Skeletal muscle tissue (tissue), 4 donors: ENCODE measurements around the gene KBTBD12. TPM values are rescaled to one million over a fixed set of nuclear protein-coding genes. Genes with fewer than 3 reads are reported as not detected.

ENCODE experiments used
- H3K27ac ChIP-seq: one replicate; pipeline ENCODE4 v1.7.0; 2013; ENCODE audit warnings: mild to moderate bottlenecking, low read depth, low read length, inconsistent platforms
- H3K27me3 ChIP-seq, 3 donors: one replicate each; pipeline ENCODE4 v1.7.0; 2013; ENCODE audit warnings: low read length in 3 of 3; ENCODE audit not compliant: control insufficient read depth in 3 of 3, insufficient read depth in 3 of 3
- H3K36me3 ChIP-seq, 3 donors: one replicate each; pipeline ENCODE4 v1.7.0; 2013; ENCODE audit warnings: low read length in 3 of 3; ENCODE audit not compliant: control insufficient read depth in 3 of 3, insufficient read depth in 3 of 3
- H3K4me1 ChIP-seq, 3 donors: one replicate each; pipeline ENCODE4 v1.7.0; 2013; ENCODE audit warnings: low read length in 3 of 3, mild to moderate bottlenecking in 3 of 3; ENCODE audit not compliant: control insufficient read depth in 3 of 3, insufficient read depth in 3 of 3
- H3K4me3 ChIP-seq, 3 donors: one replicate each; pipeline ENCODE4 v1.7.0; 2013; ENCODE audit warnings: low read length in 3 of 3
- H3K9ac ChIP-seq, 3 donors: one replicate each; pipeline ENCODE4 v1.7.0; 2013; ENCODE audit warnings: low read length in 3 of 3, mild to moderate bottlenecking in 3 of 3, moderate library complexity in 2 of 3, low read depth in 1 of 3
- H3K9me3 ChIP-seq, 3 donors: one replicate each; pipeline ENCODE4 v1.7.0; 2013; ENCODE audit warnings: low read length in 3 of 3; ENCODE audit not compliant: control insufficient read depth in 3 of 3
- total RNA-seq: library from RNA; depleted of rRNA; stranded (reverse); fragments of >200 nt; gene quantifications from one replicate; pipeline ENCODE4 v1.2.3, GENCODE V29; 2014
- donor health status: Osteomylitis.

The KBTBD12 gene
- total RNA-seq, 1 donor from 2014 or later = 13.6 TPM

DNA sequence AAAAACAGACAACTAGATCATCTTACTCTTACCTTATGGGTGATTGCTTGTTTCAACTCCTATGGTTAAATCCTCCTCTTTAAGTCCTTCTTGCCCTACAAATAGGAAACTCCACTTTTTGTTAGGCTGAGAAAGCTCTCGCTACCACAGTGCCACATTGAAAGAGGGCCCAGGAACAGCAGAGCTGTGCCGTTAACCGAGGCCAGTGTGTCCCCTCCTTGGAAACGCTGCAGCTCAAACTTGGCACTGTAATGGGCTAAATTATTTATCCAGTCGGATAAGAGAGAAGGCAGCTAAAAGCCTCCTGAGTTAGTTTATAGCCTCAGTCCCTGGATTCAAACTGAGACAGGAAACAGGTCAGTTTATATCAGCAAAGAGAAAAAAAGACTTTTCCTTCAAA, 46.1 kb downstream of the KBTBD12 start:
- no peaks in the 10 kb centered on the region for H3K36me3 ChIP-seq
- H3K27ac ChIP-seq = no peak overlapping the region
- no peak overlapping the region for H3K9ac ChIP-seq
- no peaks in the 10 kb centered on the region for H3K27me3 ChIP-seq
- no peaks in the 10 kb centered on the region for H3K9me3 ChIP-seq
- H3K4me1 ChIP-seq = peaks cover 5 to 37% (median 6%) of the 10 kb centered on the region in 3 donors
- H3K4me3 ChIP-seq = no peak overlapping the region

DNA sequence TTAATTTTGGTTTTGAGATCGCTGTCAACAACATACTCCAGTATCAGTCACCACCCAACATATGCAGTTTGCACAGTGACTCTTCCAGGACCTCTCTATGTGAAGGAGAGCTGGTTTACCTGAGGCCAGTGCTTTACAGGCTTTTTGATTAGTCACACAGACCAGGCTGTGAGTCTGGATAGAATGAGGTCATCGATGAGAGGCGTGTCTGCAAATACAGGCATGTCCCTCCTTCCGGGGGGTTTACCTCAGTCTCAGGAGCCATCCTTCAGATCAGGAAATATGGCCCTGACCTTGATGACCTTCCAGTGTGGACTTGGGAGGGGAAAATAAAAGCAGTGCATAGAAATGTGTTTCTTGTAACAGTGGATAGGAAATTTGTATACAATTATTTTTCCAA, 46.9 kb downstream of the KBTBD12 start:
- Histone ChIP-seq H3K4me3 (no peak overlapping the region), H3K9me3 (no peaks in the 10 kb centered on the region), H3K4me1 (peaks cover 5 to 33% (median 6%) of the 10 kb centered on the region in 3 donors), H3K27ac (no peak overlapping the region), H3K9ac (no peak overlapping the region), H3K36me3 (no peaks in the 10 kb centered on the region), H3K27me3 (no peaks in the 10 kb centered on the region)

DNA sequence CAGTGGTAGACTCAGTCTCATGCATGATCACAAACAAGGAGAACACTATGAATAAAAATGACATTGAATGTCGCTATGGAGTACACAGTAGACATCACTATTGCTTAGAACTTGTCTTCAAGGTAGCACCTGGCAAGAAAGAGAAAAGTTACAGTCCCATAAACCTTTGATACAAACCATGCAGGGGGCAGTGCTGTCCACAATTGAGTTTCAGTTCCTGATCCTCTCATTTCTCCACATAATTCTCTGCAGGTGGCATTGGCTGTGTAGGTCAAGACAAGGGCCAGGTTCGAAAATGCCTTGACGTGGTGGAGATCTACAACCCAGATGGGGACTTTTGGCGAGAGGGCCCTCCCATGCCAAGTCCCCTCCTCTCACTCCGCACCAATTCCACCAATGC, 47.9 kb downstream of the KBTBD12 start:
- peaks cover 5 to 31% (median 6%) of the 10 kb centered on the region in 3 donors for H3K4me1 ChIP-seq
- H3K36me3 ChIP-seq = peaks cover 0 to 2% (median 1%) of the 10 kb centered on the region in 3 donors
- H3K4me3 ChIP-seq = no peak overlapping the region
- H3K9me3 ChIP-seq = no peaks in the 10 kb centered on the region
- no peak overlapping the region for H3K27ac ChIP-seq
- no peaks in the 10 kb centered on the region for H3K27me3 ChIP-seq
- no peak overlapping the region for H3K9ac ChIP-seq

DNA sequence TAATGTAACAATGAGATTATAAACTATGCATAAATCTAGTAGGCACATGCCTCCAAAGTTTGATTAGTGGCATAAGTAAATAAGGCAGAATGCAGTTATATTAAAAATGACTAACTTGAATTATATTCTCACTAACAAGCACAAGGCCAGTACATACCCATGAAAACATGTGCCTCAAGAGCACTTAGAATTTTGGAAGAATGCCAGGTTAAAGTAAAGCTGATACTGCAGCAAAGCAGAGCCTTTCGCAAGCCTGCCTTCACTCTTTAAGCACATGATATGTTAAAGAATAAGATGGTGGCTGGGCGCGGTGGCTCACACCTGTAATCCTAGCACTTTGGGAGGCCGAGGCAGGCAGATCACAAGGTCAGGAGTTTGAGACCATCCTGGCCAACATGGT, 49.0 kb downstream of the KBTBD12 start:
- H3K27ac ChIP-seq = no peak overlapping the region

DNA sequence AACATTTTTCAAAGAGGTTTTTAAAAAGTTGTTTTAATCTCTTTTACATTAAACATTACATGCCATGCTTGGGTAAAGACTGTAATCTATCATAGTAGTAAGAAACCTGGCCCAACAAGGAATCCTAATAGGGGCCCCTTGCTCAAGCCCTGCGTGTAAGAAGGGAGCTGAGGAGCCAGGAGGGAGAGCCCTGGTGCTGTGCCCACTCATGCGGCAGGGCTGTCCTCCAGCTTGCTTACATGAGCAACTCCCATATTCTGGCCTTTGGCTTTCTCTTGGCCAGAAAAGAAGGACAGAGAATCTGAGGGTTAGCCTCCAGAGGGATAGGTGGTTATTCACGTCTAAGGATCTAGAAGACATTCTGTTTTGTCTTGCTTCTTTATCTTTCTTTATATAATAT, 49.8 kb downstream of the KBTBD12 start:
- H3K27ac ChIP-seq = no peak overlapping the region
- H3K4me1 ChIP-seq = peaks cover 4 to 15% (median 6%) of the 10 kb centered on the region in 3 donors
- H3K9me3 ChIP-seq = no peaks in the 10 kb centered on the region
- H3K9ac ChIP-seq = no peak overlapping the region
- H3K36me3 ChIP-seq = peaks cover 0 to 9% (median 4%) of the 10 kb centered on the region in 3 donors
- H3K4me3 ChIP-seq = no peak overlapping the region
- no peaks in the 10 kb centered on the region for H3K27me3 ChIP-seq

More for the DNA sequence above, 49.0 kb downstream of the KBTBD12 start:
- no peak overlapping the region for H3K4me3 ChIP-seq
- H3K9me3 ChIP-seq = no peaks in the 10 kb centered on the region
- no peak overlapping the region for H3K9ac ChIP-seq
- no peaks in the 10 kb centered on the region for H3K27me3 ChIP-seq
- peaks cover 5 to 21% (median 6%) of the 10 kb centered on the region in 3 donors for H3K4me1 ChIP-seq
- H3K36me3 ChIP-seq = peaks cover 0 to 9% (median 4%) of the 10 kb centered on the region in 3 donors

DNA sequence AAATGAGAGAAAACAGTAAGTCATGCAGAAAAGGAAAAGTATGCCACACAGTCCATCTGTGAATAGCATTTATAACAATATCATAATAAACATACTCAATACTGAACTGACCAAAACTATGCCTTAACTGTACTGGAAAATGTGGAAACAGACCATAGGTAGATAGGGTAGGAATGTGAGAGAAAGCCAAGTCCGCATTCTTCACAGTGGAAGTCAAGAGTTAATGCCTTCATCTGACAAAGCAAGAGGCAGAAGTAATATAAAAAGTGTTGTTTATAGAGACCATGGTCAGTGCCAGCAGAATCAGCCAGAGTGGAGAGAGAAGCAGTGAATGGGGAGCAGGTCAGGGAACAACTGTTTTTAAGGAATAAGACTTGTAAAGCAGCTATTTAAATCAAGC, 52.3 kb downstream of the KBTBD12 start:
- Histone ChIP-seq H3K9me3 (no peaks in the 10 kb centered on the region), H3K27ac (no peak overlapping the region), H3K4me3 (no peak overlapping the region), H3K4me1 (peaks cover 0 to 3% (median 0%) of the 10 kb centered on the region in 3 donors), H3K36me3 (peaks cover 0 to 9% (median 4%) of the 10 kb centered on the region in 3 donors), H3K9ac (no peak overlapping the region), H3K27me3 (no peaks in the 10 kb centered on the region)

DNA sequence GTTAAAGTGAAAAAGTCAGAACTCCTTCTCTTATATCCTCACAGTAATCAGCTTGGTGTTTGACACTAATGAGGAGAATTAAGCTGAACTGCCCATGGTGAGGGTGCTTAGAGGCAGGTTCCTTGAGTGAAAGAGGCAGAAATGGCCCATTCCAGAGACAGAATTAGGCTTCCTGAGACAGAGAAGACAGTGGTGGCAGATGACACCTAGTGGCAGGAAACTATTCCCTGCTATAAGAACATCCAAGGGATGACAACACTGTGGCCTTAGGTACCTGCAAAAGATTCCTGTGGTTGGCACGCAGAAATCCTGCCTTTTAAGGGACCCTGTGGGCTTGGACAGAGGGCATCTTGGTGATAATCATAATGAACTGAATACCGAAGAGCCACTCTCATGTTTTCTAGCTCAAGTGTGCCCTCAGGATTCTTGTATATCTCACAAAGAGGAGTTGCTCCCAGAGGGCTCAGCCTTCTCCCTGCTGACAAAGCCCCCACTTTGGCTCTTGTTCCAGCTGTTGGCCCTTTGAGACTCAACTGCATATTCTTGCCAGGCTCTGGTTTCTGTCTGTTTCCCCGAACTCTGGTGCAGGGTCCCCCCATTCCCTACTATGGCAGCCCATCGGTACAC, 56.0 kb downstream of the KBTBD12 start:
- Histone ChIP-seq H3K9ac (no peak overlapping the region), H3K27ac (no peak overlapping the region), H3K4me1 (no peaks in the 10 kb centered on the region), H3K9me3 (no peaks in the 10 kb centered on the region), H3K36me3 (peaks cover 0 to 13% (median 4%) of the 10 kb centered on the region in 3 donors), H3K27me3 (no peaks in the 10 kb centered on the region), H3K4me3 (no peak overlapping the region)

DNA sequence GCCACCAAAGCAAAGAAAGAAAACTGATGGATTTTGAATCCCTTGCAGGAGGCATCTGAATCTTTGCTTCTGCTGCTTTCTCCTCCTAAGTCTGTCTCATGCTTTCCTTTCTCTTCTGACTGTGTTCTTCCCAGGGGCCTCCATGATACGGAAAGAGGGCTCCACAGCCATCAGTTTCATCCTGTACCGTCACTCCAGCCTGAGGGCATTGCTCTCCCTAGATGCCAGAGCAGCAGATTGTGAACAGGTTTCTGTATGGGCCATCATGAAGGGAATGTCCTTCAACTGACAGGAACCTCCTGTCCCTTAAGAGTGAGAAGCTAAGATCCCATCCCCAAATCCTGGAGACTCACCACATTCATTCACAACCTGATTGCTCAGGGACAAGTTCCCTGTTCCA, 59.2 kb downstream of the KBTBD12 start:
- Histone ChIP-seq H3K9ac (no peak overlapping the region), H3K27me3 (no peaks in the 10 kb centered on the region), H3K9me3 (no peaks in the 10 kb centered on the region), H3K36me3 (peaks cover 0 to 4% (median 0%) of the 10 kb centered on the region in 3 donors), H3K4me1 (no peaks in the 10 kb centered on the region), H3K4me3 (no peak overlapping the region), H3K27ac (no peak overlapping the region)

DNA sequence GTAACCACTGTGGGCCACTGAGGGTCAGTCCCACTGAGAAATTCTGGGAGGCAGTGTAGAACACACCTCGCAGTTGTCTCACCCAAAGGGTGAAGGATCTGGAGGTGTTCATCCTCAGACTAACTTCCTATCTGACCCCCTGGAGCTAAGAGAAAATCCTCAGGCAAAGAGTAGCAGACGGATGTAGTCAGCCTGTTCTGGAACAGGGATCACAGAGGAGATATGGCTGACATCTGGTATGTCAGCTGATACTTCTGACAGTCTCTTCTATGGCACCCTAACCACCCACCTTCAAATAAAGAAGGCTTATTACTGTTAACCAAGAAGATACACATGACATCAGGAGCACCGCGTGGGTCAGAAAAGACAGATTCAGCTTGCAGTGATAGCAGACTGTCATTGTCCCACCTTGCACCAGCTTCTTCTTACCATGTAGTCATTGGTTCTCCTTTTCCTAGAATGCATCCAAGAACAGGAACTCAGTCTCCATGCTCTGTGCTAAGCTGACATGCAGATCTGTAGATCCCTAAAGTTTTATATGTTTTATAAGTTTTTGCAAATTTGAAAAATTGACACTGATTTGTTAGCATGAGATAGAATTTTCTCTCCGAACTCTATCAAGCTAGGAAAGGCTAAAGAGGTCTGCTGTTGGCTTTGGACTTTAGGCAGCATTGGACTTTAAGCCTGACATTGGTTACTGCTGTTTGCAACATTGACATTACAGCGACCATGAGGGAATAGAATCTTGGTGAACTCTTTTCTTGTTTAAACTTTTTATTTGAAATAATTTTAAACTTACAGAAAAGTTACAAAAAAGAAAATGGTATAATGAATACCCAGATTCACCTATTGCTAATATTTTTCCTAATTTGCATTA, 60.4 kb downstream of the KBTBD12 start:
- Histone ChIP-seq H3K36me3 (peaks cover 0 to 4% (median 0%) of the 10 kb centered on the region in 3 donors), H3K9me3 (no peaks in the 10 kb centered on the region), H3K9ac (no peak overlapping the region), H3K4me1 (no peaks in the 10 kb centered on the region), H3K27ac (no peak overlapping the region), H3K4me3 (no peak overlapping the region), H3K27me3 (no peaks in the 10 kb centered on the region)

DNA sequence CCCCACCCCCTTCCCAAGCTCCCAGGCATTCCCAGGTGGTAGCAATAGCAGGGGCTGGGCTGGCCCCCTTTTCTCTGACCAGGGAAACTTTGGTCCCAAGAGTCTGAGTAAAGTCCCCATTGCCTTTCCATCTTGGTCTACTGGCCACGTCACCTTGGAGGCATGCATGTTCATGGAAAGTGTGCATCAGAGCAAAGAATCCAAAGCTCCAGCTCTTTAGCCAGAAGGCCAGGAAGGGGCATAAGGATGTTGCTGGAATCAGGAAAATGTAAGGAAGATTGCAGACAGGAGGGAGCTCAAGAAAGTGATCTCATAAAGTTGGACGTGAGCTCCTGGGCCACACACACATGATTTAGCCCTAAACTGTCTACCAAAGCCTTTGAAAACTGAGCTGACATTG, 63.6 kb downstream of the KBTBD12 start:
- Histone ChIP-seq H3K4me1 (no peaks in the 10 kb centered on the region), H3K27ac (no peak overlapping the region), H3K36me3 (peaks cover 0 to 4% (median 0%) of the 10 kb centered on the region in 3 donors), H3K9me3 (no peaks in the 10 kb centered on the region), H3K4me3 (no peak overlapping the region), H3K27me3 (no peaks in the 10 kb centered on the region), H3K9ac (no peak overlapping the region)
